Mononuclear cell (primary cell): ENCODE data around the gene MAGEA11. TPM values are rescaled to one million over a fixed set of nuclear protein-coding genes. Genes with fewer than 3 reads are reported as not detected.
"Not testable (repeated sequence)": the region's sequence is repeated elsewhere in the genome, so short reads cannot be mapped to it uniquely, and the experiment has no call there.

Experiments used
- H3K27me3 ChIP-seq: 2 replicates; pipeline ENCODE4 v1.6.0; 2011; ENCODE audit warnings: low read length, control low read depth; ENCODE audit not compliant: insufficient read depth
- H3K4me1 ChIP-seq: 2 replicates; pipeline ENCODE4 v1.5.1; 2011; ENCODE audit warnings: mild to moderate bottlenecking, low read length, control low read depth; ENCODE audit not compliant: insufficient read depth
- H3K4me3 ChIP-seq: 2 replicates; pipeline ENCODE4 v1.5.1; 2011; ENCODE audit warnings: mild to moderate bottlenecking, low read length, moderate library complexity
- H3K9me3 ChIP-seq: 2 replicates; pipeline ENCODE4 v1.5.1; 2011; ENCODE audit warnings: low read depth, mild to moderate bottlenecking, control low read depth, low read length
- total RNA-seq: library from RNA; depleted of rRNA; stranded (reverse); fragments of >200 nt; gene quantifications from one replicate; pipeline ENCODE4 v1.2.3, GENCODE V29; 2012

The MAGEA11 gene
- total RNA-seq, 1 donor = not detected

DNA sequence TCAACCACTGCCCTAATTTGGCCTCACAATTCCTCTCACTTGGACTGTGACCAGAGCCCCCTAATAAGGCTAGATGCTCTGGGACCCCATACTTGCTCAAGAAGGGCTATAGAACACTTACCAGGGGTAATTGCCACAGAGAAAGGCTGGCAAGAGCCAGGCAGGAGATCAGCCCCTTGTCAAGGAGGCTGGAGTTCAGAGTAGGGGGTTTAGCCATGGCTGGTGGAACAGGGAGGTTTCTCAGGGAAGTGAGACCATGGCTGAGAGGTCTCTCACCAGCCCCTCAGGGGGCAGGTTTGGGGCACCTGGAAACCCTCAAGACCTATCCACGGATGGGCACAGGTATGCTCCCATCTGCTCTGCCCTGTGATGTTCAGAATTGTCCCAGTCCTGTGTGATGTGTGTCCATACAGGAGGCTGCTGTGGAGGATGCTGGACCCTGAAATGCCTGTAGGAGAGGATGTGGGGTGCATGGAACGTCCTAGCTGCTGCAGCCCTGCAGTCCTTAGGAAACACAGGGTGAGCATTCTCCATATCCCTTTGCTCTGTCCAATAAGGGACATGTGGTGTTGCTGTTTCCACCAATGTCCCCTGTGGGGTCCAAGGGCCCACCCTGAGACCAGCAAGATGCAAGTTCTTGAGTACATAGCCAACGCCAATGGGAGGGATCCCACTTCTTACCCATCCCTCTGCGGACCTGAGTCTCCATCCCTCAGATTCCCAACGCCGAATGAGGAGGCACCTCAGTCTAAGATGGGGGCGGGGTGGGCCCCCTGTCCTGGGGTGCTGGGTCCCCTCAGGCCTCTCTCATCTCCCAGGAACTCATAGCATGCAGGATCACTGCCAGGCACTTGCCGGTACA lies 45.6 kb downstream of the MAGEA11 start:
- Histone ChIP-seq H3K4me3 (no peak overlapping the region), H3K9me3 (no peaks in the 10 kb centered on the region), H3K4me1 (no peaks in the 10 kb centered on the region), H3K27me3 (no peaks in the 10 kb centered on the region)

DNA sequence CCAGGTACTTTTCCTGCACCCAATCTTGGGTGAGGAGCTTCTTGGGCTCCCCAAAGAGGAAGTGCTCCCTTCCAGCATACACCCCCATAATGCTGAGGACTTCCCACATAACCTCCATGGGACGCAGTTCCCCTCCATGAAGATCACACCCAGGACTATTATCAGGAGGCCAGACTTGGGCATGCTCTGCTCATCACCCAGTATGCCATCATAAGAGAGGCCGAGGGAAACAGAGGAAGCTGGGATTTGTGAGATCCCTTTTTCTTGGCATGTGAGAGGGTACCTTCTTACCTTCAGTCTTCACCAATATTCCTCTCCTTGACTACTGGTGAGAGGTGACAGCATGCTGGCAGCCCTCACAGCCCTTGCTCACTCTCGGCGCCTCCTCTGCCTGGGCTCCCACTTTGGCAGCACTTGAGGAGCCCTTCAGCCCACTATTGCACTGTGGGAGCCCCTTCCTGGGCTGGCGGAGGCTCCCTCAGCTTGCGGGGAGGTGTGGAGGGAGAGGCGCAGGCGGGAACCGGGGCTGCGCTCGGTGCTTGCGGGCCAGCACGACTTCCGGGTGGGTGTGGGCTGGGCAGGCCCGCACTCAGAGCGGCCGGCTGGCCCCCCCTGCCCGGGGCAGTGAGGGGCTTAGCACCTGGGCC lies 46.3 kb downstream of the MAGEA11 start:
- no peaks in the 10 kb centered on the region for H3K4me1 ChIP-seq
- no peak overlapping the region for H3K4me3 ChIP-seq
- no peaks in the 10 kb centered on the region for H3K27me3 ChIP-seq
- no peaks in the 10 kb centered on the region for H3K9me3 ChIP-seq

DNA sequence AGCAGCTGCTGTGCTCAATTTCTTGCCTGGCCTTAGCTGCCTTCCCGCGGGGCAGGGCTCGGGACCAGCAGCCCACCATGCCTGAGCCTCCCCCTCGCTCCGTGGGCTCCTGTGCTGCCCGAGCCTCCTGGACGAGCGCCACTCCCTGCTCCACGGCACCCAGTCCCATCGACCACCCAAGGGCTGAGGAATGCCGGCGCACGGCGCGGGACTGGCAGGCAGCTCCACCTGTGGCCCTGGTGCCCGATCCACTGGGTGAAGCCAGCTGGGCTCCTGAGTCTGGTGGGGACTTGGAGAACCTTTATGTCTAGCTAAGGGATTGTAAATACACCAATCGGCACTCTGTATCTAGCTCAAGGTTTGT lies 46.8 kb downstream of the MAGEA11 start:
- H3K9me3 ChIP-seq, H3K4me3 ChIP-seq, H3K27me3 ChIP-seq, H3K4me1 ChIP-seq: not testable (repeated sequence)

DNA sequence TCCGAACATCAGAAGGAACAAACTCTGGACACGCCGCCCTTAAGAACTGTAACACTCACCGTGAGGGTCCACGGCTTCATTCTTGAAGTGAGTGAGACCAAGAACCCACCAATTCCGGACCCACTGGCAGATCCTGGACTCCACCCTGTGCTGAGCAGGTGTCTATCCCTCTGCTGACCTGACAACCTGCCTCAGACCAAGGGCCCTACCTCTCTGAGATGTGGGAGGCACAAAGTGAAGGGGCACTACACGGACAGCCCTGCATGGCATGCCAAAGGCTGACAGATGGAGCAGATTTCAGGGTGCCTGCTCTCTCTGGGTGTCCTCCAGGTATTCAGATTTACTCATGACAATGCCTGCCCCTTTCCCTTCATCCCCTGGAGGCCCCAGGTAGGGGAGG lies 48.0 kb downstream of the MAGEA11 start:
- Histone ChIP-seq H3K27me3 (no peaks in the 10 kb centered on the region), H3K4me1 (no peaks in the 10 kb centered on the region), H3K9me3 (no peaks in the 10 kb centered on the region), H3K4me3 (no peak overlapping the region)

DNA sequence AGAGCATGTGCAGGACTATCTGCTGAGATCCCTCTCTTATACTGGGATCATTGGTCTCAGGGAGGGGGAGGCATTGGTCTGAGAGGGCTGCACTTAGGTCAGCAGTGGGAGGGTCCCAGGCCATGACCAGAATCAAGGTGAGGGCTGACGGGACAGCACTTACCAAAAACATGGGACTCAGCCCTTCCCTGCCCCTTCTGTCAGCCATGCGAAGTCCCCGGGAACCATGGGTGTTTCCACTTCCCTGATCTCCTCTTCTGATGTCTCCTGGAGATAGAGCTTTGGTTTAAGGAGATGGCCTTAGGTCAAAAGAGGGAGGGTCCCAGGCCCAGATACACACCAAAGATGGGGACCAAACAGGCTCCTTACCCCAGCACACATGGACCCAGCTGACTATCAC lies 49.1 kb downstream of the MAGEA11 start:
- Histone ChIP-seq H3K9me3 (no peaks in the 10 kb centered on the region), H3K27me3 (no peaks in the 10 kb centered on the region), H3K4me1 (no peaks in the 10 kb centered on the region), H3K4me3 (no peak overlapping the region)

DNA sequence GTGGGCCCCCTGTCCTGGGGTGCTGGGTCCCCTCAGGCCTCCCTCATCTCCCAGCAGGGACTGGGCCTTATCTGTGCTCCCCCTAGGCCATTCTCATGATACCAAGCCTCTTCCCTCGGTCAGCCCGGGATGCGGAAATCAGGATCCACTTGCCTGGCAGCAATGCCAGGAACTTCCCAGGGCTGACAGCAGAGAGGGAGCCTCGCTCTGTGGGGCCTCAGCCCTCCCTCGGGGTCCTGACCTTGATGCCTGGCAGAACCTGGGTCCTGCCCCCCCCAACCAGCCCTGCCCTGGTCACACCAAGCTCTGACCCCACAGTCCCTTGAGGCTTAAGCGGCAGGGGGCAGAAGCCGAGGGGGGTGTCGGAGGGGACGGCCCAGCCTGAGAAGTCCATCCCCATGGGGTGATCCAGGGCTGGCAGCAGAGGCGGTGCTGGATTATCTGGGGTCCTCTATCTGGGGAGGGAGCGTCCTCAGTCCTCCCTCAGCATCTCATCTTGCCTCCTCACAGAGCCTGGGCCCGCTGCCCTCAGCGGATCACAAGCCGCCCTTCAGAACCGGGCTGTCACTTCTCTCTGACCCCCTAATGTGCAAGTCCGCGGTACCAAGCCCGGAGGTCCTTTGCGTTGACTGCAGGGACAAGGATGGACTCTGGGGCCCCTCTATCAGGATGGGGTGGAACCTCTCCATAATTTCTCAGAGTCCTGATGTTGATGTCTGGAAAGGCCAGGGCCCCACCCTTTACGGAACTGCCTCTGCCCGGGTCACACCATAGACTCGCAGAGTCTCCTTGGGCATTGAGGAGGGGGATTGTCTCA lies 50.2 kb downstream of the MAGEA11 start:
- not testable (repeated sequence) for H3K4me3 ChIP-seq, H3K27me3 ChIP-seq, H3K4me1 ChIP-seq, H3K9me3 ChIP-seq

DNA sequence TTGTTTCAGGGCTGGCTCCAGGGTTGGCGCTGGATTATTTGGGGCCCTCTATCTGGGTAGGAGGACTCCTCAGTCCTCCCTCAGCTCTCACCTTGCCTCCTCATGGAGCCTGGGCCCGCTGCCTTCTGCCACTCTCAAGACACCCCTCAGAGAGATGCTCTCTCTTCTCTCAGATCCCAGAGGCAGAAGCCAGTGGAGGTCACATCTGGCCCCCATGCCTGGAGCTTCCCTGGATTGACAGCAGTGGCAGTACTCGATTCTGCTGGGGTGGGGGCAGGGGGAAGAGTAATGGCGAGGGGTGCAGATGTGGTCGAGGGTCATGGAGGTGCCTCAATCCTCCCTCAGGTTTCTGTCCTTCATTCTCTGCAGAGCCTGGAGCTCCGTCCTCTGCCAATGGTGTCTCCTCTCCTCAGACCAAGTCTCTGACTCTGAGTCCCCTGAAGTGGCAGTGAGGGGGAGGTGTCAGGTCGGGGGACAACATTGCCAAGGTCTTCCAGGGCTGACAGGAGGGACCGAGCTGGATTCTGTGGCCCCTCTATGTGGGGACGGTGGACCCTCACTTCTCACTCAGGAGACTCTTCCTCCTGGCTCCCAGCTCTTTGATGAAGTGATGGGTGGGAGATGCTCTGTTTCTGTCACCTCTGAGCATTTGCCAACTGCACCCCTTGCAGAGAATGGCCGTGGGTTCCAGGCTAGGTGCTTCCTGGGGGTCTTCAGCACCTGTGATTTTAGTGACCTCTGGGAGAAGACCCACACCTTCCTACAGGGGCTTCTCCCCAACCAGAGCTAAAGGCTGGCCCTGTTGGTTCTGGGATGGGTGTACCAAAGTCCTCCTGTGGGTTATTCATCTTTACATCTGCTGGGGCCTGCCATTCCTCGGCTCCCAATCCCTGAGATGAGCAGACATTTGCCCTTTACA lies 51.1 kb downstream of the MAGEA11 start:
- Histone ChIP-seq H3K4me1 (no peaks in the 10 kb centered on the region), H3K4me3 (no peak overlapping the region), H3K9me3 (no peaks in the 10 kb centered on the region)

More for the DNA sequence above, 51.1 kb downstream of the MAGEA11 start:
- no peaks in the 10 kb centered on the region for H3K27me3 ChIP-seq

Other genes starting within 250 kb of the MAGEA11 start
- gene IDS, start 206.8 kb upstream of the MAGEA11 start, total RNA-seq = 89.9 TPM
- 15.8 TPM for gene EOLA1, start 171.0 kb upstream of the MAGEA11 start, total RNA-seq
- not detected for gene HSFX3, start 162.1 kb upstream of the MAGEA11 start, total RNA-seq
- not detected for gene MAGEA9B, start 124.6 kb upstream of the MAGEA11 start, total RNA-seq
- 0.21 TPM for gene HSFX2, start 116.7 kb upstream of the MAGEA11 start, total RNA-seq
- gene TMEM185A, start 80.3 kb upstream of the MAGEA11 start, total RNA-seq = 5.5 TPM
- gene HSFX1, start 62.0 kb downstream of the MAGEA11 start, total RNA-seq = not detected
- not detected for gene MAGEA9, start 69.9 kb downstream of the MAGEA11 start, total RNA-seq
- gene MAGEA8, start 169.1 kb downstream of the MAGEA11 start, total RNA-seq = not detected
- not detected for gene HSFX4, start 217.5 kb downstream of the MAGEA11 start, total RNA-seq
- 8.8 TPM for gene EOLA2, start 226.4 kb downstream of the MAGEA11 start, total RNA-seq